OCI-LY3 (cell line): ENCODE results near the gene BCOR.

Source experiments
- EZH2phosphoT487 ChIP-seq: fragments of 200-600 bp; shearing (Covaris generic); IDR thresholded peaks from 2 replicates; pipeline ENCODE4 v1.6.1; 2018; ENCODE audit warnings: antibody characterized with exemption, mixed run types, low read depth
- TF ChIP-seq, protein P1 (sequence below): fragments of 200-600, 300-600 bp; sonication (generic); IDR thresholded peaks from 2 replicates; pipeline ENCODE4 v1.5.1; 2014; ENCODE audit warnings: antibody characterized with exemption, low read length, low read depth

- TF ChIP-seq, protein P1, sequence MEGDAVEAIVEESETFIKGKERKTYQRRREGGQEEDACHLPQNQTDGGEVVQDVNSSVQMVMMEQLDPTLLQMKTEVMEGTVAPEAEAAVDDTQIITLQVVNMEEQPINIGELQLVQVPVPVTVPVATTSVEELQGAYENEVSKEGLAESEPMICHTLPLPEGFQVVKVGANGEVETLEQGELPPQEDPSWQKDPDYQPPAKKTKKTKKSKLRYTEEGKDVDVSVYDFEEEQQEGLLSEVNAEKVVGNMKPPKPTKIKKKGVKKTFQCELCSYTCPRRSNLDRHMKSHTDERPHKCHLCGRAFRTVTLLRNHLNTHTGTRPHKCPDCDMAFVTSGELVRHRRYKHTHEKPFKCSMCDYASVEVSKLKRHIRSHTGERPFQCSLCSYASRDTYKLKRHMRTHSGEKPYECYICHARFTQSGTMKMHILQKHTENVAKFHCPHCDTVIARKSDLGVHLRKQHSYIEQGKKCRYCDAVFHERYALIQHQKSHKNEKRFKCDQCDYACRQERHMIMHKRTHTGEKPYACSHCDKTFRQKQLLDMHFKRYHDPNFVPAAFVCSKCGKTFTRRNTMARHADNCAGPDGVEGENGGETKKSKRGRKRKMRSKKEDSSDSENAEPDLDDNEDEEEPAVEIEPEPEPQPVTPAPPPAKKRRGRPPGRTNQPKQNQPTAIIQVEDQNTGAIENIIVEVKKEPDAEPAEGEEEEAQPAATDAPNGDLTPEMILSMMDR = no peak
- TF ChIP-seq EZH2phosphoT487 = no peak
These were observed 43.1 kb upstream of the BCOR start for GRCh38 chrX:40140706-40141499.
